ENCODE data around the gene EMILIN3.

DNA sequence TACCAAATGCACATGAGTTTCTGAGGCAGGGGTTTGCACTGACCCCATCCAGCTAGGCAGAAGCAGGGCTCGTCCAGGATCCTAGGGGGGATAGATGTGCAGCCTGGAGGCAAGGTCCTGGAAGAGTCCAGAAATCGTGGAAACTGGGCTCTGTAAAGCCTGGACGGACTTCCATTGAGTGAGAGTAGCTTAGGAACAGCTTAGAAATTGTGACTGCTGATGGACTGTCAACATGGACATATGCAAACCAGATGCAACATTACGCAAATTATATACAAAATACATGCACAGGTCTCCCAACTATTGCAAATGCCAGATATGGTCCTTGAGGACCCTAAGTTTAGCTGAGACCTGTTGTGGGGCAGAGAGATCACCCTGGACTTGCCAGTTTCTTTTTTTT lies 4.8 kb upstream of the EMILIN3 start:
- TF ChIP-seq ZNF384 (IDR thresholded peaks at IDR 0.05) (no peak), NFRKB (IDR thresholded peaks at IDR 0.05) (no peak), FOXK2 (IDR thresholded peaks at IDR 0.05) (no peak), SP1 (IDR thresholded peaks at IDR 0.05) (no peak), BHLHE40 (IDR thresholded peaks at IDR 0.05; ENCODE audit: borderline replicate concordance) (no peak), ARNT (IDR thresholded peaks at IDR 0.05) (no peak), LEF1 (IDR thresholded peaks at IDR 0.05; ENCODE audit: borderline replicate concordance) (no peak), CTBP1 (IDR thresholded peaks at IDR 0.05; ENCODE audit: borderline replicate concordance) (no peak), ELF4 (IDR thresholded peaks at IDR 0.05) (no peak), SUZ12 (IDR thresholded peaks at IDR 0.05) (no peak), PKNOX1 (IDR thresholded peaks at IDR 0.05) (no peak), FOXA1 (IDR thresholded peaks at IDR 0.05) (no peak), HDGF (IDR thresholded peaks at IDR 0.05; ENCODE audit: borderline replicate concordance) (no peak)

All from HEK293T (cell line).